ENCODE measurements around the gene XRCC4.

DNA sequence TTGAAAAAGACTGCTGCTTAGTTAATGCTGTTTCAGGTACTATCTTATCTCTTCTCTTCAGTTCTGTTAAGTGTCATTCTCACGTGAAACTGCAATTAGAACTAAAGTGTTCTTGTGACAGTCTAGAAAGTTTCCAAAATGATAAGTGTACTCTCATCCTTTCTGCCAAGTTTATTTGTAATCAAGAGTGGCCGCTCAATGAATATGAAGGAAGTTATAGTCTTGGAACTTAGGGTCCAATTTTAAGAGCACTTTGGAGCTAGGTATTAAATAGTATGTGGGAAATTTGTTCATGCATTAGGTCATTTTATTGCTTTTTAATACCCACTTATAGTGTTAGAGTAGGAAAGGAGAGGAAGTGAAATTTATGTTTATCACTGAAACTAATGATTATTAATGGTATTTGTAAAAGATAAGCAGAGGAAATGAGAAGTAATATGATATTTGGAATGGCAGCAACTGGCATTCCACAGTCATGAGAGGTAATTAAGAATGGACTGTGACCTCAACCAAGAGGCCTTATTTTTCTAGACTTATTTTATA, 20.4 kb downstream of the XRCC4 start:
- no peak for TF ChIP-seq POLR2A (IDR thresholded peaks at IDR 0.05)
- TF ChIP-seq, protein P1, sequence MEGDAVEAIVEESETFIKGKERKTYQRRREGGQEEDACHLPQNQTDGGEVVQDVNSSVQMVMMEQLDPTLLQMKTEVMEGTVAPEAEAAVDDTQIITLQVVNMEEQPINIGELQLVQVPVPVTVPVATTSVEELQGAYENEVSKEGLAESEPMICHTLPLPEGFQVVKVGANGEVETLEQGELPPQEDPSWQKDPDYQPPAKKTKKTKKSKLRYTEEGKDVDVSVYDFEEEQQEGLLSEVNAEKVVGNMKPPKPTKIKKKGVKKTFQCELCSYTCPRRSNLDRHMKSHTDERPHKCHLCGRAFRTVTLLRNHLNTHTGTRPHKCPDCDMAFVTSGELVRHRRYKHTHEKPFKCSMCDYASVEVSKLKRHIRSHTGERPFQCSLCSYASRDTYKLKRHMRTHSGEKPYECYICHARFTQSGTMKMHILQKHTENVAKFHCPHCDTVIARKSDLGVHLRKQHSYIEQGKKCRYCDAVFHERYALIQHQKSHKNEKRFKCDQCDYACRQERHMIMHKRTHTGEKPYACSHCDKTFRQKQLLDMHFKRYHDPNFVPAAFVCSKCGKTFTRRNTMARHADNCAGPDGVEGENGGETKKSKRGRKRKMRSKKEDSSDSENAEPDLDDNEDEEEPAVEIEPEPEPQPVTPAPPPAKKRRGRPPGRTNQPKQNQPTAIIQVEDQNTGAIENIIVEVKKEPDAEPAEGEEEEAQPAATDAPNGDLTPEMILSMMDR (IDR thresholded peaks at IDR 0.05 in 4 of 5, conservative IDR thresholded peaks at IDR 0.05 in 1 of 5), result no peak

All from gastrocnemius medialis (tissue), 4 donors.